NB4 (cell line): ENCODE results near the gene OR7E24.
A peak's percentile ranks its signal among the peaks of the same experiment; 100 is the strongest.
"Not testable (repeated sequence)": the region's sequence is repeated elsewhere in the genome, so short reads cannot be mapped to it uniquely, and the experiment has no call there.

Experiments
- DNase-seq: peaks from one replicate; pipeline ENCODE4 v3.0.0; 2010; ENCODE audit warnings: low read depth
- H3K4me3 ChIP-seq: one replicate; pipeline ENCODE4 v1.5.1; 2011; ENCODE audit warnings: mild to moderate bottlenecking, low read depth, low read length, moderate library complexity
- MYC ChIP-seq: IDR thresholded peaks from 2 replicates; pipeline ENCODE4 v1.6.1; 2011; ENCODE audit warnings: low read depth, low read length
- POLR2A ChIP-seq: IDR thresholded peaks from 2 replicates; pipeline ENCODE4 v1.6.1; 2011; ENCODE audit warnings: mild to moderate bottlenecking; ENCODE audit not compliant: insufficient read length; ENCODE audit errors: extremely low read depth
- TF ChIP-seq, protein P1 (sequence below): IDR thresholded peaks from one replicate; pipeline ENCODE4 v1.5.1; 2012; ENCODE audit warnings: low read depth, low read length
- TF ChIP-seq, protein P2 (sequence below): IDR thresholded peaks from 2 replicates; pipeline ENCODE4 v1.6.1; 2011; ENCODE audit warnings: low read depth, low read length

OR7E24 gene

DNA sequence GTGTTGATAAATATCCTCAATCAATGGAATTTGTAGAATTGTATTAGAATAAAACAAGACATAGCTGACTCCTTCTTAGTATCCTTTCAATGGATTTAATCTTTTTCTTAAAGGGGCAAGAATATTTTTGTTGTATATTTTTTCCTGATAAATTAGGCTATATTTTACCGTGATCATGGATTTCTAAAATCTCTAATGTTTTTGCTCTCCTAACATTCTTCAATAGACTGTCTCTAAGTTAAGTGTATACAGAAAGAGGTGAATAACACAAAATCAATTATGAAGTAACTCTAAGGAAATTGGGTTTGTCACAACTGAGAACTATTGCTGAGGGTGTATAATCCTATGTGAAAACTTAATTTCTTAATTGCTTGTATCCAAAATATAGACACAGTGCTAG is at the start of gene OR7E24:
TSS of gene OR7E24 (plus strand) at position 301 of the 400 bp plus-strand sequence. CDS start 114 bp downstream, outside the sequence.
- DNase-seq = no peak
- TF ChIP-seq, protein P1, sequence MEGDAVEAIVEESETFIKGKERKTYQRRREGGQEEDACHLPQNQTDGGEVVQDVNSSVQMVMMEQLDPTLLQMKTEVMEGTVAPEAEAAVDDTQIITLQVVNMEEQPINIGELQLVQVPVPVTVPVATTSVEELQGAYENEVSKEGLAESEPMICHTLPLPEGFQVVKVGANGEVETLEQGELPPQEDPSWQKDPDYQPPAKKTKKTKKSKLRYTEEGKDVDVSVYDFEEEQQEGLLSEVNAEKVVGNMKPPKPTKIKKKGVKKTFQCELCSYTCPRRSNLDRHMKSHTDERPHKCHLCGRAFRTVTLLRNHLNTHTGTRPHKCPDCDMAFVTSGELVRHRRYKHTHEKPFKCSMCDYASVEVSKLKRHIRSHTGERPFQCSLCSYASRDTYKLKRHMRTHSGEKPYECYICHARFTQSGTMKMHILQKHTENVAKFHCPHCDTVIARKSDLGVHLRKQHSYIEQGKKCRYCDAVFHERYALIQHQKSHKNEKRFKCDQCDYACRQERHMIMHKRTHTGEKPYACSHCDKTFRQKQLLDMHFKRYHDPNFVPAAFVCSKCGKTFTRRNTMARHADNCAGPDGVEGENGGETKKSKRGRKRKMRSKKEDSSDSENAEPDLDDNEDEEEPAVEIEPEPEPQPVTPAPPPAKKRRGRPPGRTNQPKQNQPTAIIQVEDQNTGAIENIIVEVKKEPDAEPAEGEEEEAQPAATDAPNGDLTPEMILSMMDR = no peak
- TF ChIP-seq POLR2A = no peak
- TF ChIP-seq MYC = no peak
- TF ChIP-seq, protein P2, sequence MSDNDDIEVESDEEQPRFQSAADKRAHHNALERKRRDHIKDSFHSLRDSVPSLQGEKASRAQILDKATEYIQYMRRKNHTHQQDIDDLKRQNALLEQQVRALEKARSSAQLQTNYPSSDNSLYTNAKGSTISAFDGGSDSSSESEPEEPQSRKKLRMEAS = no peak
- no peak within 1 kb of the TSS for H3K4me3 ChIP-seq

DNA sequence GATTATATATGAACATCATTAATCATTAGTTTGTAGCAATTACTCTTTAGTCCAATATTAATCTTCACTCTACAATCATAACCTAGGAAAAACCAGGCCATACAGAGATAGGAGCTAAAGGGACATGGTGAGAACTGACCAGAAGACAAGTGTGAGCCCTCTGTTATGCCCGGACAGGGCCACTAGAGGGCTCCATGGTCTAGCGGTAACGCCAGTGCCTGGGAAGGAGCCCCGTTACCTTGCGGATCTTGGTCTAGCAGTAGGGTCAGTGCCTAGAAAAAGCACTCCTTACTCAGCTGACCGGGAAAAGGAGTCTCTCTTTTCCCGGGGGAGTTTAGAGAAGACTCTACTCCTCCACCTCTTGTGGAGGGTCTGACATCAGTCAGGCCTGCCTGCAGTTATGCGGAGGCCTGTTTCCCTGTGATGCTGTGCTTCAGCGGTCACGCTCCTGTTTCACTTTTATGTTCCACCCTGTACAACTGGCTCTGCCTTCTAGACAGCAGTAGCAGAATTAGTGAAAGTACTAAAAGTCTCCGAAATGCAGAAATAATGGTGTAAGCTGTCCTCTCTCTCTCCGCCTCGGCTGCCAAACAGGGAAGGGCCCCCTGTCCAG is 45.1 kb upstream of the OR7E24 start:
- TF ChIP-seq, protein P1 = peak; percentile 99
- TF ChIP-seq, protein P2 = no peak
- TF ChIP-seq POLR2A = no peak
- peak; percentile 33; the same call in 1 of the 2 replicates for TF ChIP-seq MYC
- no peak overlapping the region for H3K4me3 ChIP-seq
- peak; percentile 83 for DNase-seq

DNA sequence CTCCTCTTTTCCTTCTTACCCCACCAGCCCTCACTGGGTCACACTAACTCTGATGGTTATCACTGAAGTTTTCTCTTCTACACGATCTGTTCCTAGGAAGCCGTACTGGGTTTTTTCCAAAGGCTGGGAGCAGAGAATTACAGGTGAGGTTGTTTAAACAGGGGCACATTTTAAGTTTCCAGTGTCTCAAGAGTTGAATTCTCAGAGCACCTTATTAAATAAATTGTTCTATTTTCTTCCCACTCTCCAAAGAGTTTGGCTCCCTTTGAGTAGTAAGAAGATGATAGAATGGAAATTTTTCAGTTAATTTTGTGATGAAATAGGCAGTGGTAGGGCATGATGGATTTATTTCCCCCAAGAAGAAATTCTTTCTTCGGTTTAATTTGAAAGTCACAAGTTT is 31.2 kb upstream of the OR7E24 start, which contains the start of gene OR7D4:
TSS of gene OR7D4 (minus strand) at position 101 of the 400 bp plus-strand sequence. CDS start 4,752 bp downstream, outside the sequence.
- no peak for DNase-seq
- no peak for TF ChIP-seq MYC
- H3K4me3 ChIP-seq = no peak within 1 kb of the TSS

DNA sequence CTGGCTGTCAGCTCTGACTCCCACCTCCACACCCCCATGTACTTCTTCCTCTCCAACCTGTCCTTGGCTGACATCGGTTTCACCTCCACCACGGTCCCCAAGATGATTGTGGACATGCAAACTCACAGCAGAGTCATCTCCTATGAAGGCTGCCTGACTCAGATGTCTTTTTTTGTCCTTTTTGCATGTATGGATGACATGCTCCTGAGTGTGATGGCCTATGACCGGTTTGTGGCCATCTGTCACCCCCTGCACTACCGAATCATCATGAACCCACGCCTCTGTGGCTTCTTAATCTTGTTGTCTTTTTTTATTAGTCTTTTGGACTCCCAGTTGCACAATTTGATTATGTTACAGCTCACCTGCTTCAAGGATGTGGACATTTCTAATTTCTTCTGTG is 506 bp downstream of the OR7E24 start:
- no peak for DNase-seq
- TF ChIP-seq MYC (no peak), POLR2A (no peak)
- TF ChIP-seq, protein P1 = no peak
- TF ChIP-seq, protein P2 = no peak
- H3K4me3 ChIP-seq = no peak overlapping the region

DNA sequence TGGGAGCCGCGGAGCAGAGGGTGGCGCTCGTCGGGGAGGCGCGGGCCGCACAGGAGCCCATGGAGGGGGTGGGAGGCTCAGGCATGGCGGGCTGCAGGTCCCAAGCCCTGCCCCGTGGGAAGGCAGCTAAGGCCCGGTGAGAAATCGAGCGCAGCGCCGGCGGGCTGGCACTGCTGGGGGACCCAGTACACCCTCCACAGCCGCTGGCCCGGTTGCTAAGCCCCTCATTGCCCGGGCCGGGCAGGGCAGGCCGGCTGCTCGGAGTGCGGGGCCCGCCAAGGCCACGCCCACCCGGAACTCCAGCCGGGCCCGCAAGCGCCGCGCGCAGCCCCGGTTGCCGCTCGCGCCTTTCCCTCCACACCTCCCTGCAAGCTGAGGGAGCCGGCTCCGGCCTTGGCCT is 32.8 kb downstream of the OR7E24 start:
- H3K4me3 ChIP-seq, DNase-seq: not testable (repeated sequence)

DNA sequence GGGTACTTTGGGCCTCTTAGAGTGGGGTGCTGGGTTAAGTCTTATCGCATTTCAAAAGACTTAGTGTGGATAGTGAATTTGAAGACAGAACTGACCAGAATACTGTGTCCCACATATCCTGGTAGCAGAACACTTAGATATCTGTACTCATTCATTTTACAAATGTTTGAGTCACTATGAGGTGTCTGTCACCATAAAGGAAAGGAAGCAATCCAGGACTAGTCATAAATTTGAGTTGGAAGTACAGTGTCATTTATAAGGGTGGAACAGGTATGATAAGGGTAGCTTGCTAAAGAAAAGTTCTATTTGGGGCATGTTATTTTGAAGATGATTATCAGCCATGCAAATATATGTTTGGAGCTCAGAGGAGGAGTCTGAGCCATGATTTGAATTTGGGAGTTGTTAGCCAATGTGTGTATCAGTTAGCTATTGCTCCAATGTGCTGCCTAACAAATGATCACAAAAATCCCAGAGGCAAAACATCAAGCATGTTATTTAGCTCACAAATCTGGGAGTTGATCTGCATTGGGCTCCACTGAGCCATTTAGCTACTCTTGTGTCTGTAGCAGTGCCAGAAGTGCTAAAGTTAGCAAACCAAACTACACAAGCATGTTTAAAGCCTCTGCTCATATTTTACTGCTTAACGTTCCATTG is 38.6 kb downstream of the OR7E24 start:
- TF ChIP-seq, protein P1 = no peak
- TF ChIP-seq, protein P2 = no peak
- TF ChIP-seq POLR2A = no peak
- no peak for TF ChIP-seq MYC
- DNase-seq = no peak
- H3K4me3 ChIP-seq = no peak overlapping the region

DNA sequence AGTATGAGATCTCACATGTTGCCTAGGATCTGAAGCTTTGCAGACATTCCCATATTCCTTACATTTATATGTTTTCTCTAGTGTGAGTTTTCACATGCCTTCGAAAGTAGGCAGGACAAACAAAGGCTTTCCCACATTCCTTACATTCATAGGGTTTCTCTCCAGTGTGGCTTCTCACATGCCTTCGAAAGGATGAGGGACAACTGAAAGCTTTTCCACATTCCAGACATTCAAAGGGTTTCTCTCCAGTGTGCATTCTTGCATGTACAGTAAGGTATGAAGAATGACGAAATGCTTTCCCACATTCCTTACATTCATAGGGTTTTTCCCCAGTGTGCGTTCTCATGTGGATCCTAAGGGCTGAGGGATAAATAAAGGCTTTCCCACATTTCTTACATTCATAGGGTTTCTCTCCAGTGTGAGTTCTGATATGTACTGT is 44.7 kb downstream of the OR7E24 start:
- no peak overlapping the region for H3K4me3 ChIP-seq
- TF ChIP-seq MYC (no peak), POLR2A (no peak)
- TF ChIP-seq, protein P1 = no peak
- TF ChIP-seq, protein P2 = no peak
- DNase-seq = no peak
